Posterior vena cava (tissue), 2 donors: Measurements from ENCODE around the gene TP53TG3B. TPM values are rescaled to one million over a fixed set of nuclear protein-coding genes. Genes with fewer than 3 reads are reported as not detected.
"Not testable (repeated sequence)": the region's sequence is repeated elsewhere in the genome, so short reads cannot be mapped to it uniquely, and the experiment has no call there.

Source experiments
- DNase-seq: peaks from one replicate; pipeline ENCODE4 v3.0.0-alpha.2; 2020; ENCODE audit warnings: low spot score
- intact Hi-C, 2 donors: fragments of 100-400 bp; cut with DNase I; formaldehyde crosslinking; loops; one replicate each; pipeline versions ENCODE4 v1.14.1 to v1.14.2; 2022 to 2023
- long read RNA-seq, 2 donors: library from polyadenylated mRNA; unstranded; transcript quantifications; one replicate each; pipeline ENCODE4 v2.0.0, GENCODE V29; 2020 to 2021
- total RNA-seq, 2 donors: library from RNA; stranded (reverse); fragmentation: NEBNext Ultra II Directional; extraction: Animal tissue kit (Norgen Biotek cat#: 25700); gene quantifications; one replicate each; pipeline ENCODE4 v1.2.1, GENCODE V29; 2021
- donor health status: DM: yes; HTN: yes; CAD: no.
- donor health status: DM: yes; HTN: yes; CAD: no.

TP53TG3B gene, protein sequence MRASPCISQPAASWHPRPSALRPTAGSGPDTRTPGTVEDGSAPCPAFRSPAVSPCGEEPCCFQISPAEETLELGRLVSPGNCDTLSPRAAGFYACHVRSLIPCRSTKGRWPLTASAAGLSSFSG
- total RNA-seq: not detected
- long read RNA-seq, donor 1: 0 reads
- long read RNA-seq, donor 2: 0 reads

DNA sequence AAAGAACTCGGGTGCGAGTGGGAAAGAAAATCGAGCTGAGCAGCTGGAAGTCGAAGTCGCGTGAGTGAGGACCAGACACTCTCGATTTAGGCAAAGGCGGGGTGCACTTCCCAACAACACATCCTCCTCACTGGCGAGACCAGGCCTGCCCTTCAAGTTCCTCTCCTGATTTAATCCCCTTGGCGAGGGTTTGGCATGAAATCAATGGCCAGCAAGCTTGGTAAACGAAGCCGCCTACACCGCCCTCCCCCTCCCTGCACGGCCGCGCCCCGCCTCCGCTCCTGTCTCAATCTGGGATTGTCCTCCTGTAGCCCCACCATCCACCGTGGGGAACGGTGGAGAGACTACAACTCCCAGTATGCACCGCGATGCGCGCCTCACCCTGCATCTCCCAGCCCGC, at the start of gene TP53TG3B:
TP53TG3B (plus strand) TSS at position 301 of the 400 bp plus-strand sequence; CDS start at position 369, 68 bp downstream.
- intact Hi-C loops, DNase-seq: not testable (repeated sequence)

DNA sequence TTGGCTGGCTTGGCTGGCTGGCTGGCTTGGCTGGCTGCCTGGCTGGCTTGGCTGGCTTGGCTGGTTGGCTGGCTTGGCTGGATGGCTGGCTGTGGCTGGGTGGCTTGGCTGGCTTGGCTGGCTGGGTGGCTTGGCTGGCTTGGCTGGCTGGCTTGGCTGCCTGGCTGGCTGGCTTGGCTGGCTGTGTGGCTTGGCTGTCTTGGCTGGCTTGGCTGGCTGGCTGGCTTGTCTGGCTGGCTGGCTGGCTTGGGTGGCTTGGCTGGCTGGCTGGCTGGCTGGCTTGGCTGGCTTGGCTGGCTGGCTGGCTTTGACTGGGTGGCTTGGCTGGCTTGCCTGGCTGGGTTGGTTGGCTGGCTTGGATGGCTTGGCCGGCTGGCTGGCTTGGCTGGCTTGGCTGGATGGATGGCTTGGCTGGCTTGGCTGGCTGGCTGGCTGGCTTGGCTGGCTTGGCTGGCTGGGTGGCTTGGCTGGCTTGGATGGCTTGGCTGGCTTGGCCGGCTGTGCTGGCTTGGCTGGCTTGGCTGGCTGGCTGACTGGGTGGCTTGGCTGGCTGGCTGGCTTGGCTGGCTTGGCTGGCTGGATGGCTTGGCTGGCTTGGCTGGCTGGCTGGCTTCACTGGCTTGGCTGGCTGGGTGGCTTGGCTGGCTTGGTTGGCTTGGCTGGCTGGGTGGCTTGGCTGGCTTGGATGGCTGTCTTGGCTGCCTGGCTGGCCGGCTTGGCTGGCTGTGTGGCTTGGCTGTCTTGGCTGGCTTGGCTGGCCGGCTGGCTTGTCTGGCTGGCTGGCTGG, 24.2 kb upstream of the TP53TG3B start:
- DNase-seq: peak; percentile 94
- intact Hi-C loops: not testable (repeated sequence)

DNA sequence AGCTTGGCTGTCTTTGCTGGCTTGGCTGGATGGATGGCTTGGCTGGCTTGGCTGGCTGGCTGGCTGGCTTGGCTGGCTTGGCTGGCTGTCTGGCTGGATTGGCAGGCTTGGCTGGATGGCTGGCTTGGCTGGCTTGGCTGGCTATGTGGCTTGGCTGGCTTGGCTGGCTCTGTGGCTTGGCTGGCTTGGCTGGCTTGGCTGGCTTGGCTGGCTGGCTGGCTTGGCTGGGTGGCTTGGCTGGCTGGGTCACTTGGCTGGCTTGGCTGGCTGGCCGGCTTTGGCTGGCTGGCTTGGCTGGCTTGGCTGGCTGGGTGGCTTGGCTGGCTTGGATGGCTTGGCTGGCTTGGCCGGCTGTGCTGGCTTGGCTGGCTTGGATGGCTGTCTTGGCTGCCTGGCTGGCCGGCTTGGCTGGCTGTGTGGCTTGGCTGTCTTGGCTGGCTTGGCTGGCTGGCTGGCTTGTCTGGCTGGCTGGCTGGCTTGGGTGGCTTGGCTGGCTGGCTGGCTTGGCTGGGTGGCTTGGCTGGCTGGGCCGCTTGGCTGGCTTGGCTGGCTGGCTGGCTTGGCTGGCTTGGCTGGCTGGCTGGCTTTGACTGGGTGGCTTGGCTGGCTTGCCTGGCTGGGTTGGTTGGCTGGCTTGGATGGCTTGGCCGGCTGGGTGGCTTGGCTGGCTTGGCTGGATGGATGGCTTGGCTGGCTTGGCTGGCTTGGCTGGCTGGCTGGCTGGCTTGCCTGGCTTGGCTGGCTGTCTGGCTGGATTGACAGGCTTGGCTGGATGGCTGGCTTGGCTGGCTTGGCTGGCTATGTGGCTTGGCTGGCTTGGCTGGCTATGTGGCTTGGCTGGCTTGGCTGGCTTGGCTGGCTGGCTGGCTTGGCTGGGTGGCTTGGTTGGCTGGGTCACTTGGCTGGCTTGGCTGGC, 22.8 kb upstream of the TP53TG3B start:
- intact Hi-C loops: not testable (repeated sequence)
- peak; percentile 94 for DNase-seq

DNA sequence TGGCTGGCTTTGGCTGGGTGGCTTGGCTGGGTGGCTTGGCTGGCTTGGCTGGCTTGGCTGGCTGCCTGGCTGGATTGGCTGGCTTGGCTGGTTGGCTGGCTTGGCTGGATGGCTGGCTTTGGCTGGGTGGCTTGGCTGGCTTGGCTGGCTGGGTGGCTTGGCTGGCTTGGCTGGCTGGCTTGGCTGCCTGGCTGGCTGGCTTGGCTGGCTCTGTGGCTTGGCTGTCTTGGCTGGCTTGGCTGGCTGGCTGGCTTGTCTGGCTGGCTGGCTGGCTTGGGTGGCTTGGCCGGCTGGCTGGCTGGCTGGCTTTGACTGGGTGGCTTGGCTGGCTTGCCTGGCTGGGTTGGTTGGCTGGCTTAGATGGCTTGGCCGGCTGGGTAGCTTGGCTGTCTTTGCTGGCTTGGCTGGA, 22.1 kb upstream of the TP53TG3B start:
- intact Hi-C loops: not testable (repeated sequence)
- peak; percentile 85 for DNase-seq

DNA sequence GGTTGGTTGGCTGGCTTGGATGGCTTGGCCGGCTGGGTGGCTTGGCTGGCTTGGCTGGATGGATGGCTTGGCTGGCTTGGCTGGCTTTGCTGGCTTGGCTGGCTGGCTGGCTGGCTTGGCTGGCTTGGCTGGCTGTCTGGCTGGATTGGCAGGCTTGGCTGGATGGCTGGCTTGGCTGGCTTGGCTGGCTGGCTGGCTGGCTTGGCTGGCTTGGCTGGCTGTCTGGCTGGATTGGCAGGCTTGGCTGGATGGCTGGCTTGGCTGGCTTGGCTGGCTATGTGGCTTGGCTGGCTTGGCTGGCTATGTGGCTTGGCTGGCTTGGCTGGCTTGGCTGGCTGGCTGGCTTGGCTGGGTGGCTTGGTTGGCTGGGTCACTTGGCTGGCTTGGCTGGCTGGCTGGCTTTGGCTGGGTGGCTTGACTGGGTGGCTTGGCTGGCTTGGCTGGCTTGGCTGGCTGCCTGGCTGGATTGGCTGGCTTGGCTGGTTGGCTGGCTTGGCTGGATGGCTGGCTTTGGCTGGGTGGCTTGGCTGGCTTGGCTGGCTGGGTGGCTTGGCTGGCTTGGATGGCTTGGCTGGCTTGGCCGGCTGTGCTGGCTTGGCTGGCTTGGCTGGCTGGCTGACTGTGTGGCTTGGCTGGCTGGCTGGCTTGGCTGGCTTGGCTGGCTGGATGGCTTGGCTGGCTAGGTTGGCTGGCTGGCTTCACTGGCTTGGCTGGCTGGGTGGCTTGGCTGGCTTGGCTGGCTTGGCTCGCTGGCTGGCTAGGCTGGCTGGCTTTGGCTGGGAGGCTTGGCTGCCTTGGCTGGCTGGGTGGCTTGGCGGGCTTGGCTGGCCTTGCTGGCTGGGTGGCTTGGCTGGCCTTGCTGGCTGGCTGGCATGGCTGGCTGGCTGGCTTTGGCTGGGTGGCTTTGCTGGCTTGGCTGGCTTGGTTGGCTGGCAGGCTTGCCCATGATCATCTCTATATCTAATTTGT, 21.3 kb upstream of the TP53TG3B start:
- DNase-seq: peak; percentile 95
- intact Hi-C loops: not testable (repeated sequence)

Other genes with a start within 250 kb of the TP53TG3B start
- not detected for gene TP53TG3C, start 166.6 kb upstream of the TP53TG3B start, total RNA-seq
- gene TP53TG3E, start 56.5 kb upstream of the TP53TG3B start, total RNA-seq: not detected
- gene TP53TG3F, start 98.8 kb downstream of the TP53TG3B start, total RNA-seq: not detected